ENCODE measurements around the gene DAAM2.

DNA sequence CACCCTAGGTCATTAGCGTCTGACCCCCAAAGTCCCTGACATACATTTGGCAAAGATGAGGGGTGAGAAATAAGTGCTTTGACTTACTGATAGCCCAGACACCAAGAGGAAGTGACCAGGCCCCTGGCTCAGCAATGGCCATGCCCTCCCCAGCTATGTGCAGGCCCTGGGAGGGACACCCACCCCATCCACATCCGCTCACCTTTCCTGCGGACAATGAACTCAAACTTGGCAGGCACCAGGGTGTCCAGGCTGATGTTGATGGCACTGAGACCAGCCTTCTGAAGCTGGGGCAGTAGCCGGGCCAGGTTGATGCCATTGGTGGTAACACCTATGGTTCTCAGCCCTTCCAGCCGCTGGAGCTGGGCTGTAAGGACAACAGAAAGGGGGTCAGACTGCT, 123.7 kb downstream of the DAAM2 start:
- TF ChIP-seq CTCF (conservative IDR thresholded peaks at IDR 0.05; ENCODE audit: low read length) = no peak
- no peak for TF ChIP-seq EZH2phosphoT487 (IDR thresholded peaks at IDR 0.05; ENCODE audit: borderline replicate concordance)

Data from Loucy (cell line).